ENCODE measurements around the gene UTF1. TPM values are rescaled to one million over a fixed set of nuclear protein-coding genes. Genes with fewer than 3 reads are reported as not detected.

The UTF1 gene, protein sequence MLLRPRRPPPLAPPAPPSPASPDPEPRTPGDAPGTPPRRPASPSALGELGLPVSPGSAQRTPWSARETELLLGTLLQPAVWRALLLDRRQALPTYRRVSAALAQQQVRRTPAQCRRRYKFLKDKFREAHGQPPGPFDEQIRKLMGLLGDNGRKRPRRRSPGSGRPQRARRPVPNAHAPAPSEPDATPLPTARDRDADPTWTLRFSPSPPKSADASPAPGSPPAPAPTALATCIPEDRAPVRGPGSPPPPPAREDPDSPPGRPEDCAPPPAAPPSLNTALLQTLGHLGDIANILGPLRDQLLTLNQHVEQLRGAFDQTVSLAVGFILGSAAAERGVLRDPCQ
- 0.21 TPM for total RNA-seq (2013)
- under 1 TPM; 0.14 to 0.48 (median 0.24) TPM for polyA plus RNA-seq
- polyA minus RNA-seq, result 0.55 and 0.96 TPM in 2 replicates
- 0 to 0.33 (median 0.12) reads per million in 11 experiments for total RNA-seq

- Mint-ChIP-seq H3K4me3 (peak within 1 kb of the TSS; percentile 60 to 90), H3K4me1 (peaks cover 24% of the 10 kb centered on the region), H3K27ac (peak within 1 kb of the TSS in 1 of 7 donors; percentile 15), H3K36me3 (peaks cover 9 to 13% of the 10 kb centered on the region in 2 donors), H3K27me3 (ENCODE audit: low read depth in 3 of 3) (peaks cover 69 to 80% (median 77%) of the 10 kb centered on the region in 3 donors), H3K9me3 (peaks cover 2 to 22% (median 16%) of the 10 kb centered on the region in 7 donors)
- peaks cover 3 to 7% of the 10 kb centered on the region in 2 donors for H3K9me3 ChIP-seq (replicated peaks in 1 of 2; ENCODE audit: control insufficient read depth in 1 of 2, insufficient read depth in 1 of 2, low read length in 2 of 2)
- H3K27me3 ChIP-seq (ENCODE audit: control insufficient read depth in 2 of 2, insufficient read depth in 2 of 2, low read length in 2 of 2), result peaks cover 22 to 72% of the 10 kb centered on the region in 2 donors
- H3K36me3 ChIP-seq (replicated peaks in 1 of 2; ENCODE audit: control insufficient read depth in 1 of 2, insufficient read depth in 2 of 2, low read length in 2 of 2), result no peaks in the 10 kb centered on the region
- H4K20me1 ChIP-seq (ENCODE audit: insufficient read depth, low read length), result no peaks in the 10 kb centered on the region
- 1% methylated on average over 44 of the region's 49 CpGs for WGBS (ENCODE audit: insufficient coverage)
- H2AFZ ChIP-seq (ENCODE audit: insufficient read depth, low read depth, low read length, poor library complexity, severe bottlenecking), result peak within 1 kb of the TSS; percentile 75
- no peak within 1 kb of the TSS for H3K27ac ChIP-seq (ENCODE audit: low read depth in 1 of 2, low read length in 2 of 2)
- H3K79me2 ChIP-seq (ENCODE audit: insufficient read depth, low read length), result no peaks in the 10 kb centered on the region
- H3K9ac ChIP-seq (ENCODE audit: insufficient read depth, low read length, poor library complexity, severe bottlenecking), result peak within 1 kb of the TSS; percentile 27
- H3K4me1 ChIP-seq (ENCODE audit: control insufficient read depth in 1 of 2, insufficient read depth in 2 of 2, low read length in 2 of 2), result peaks cover 5 to 33% of the 10 kb centered on the region in 2 donors
- peak within 1 kb of the TSS in 1 of 3 experiments; percentile 54 for H3K4me3 ChIP-seq (replicated peaks in 1 of 3; ENCODE audit: low read depth in 2 of 3, low read length in 3 of 3)
- intact Hi-C loops (cut with micrococcal nuclease), result loop anchor here in 1 of 2 donors (10.0 kb wide), 1 partner anchor 85 kb away; no protein-coding TSS in a partner anchor
- peak within 1 kb of the TSS; percentile 67 for H3K4me2 ChIP-seq (replicated peaks; ENCODE audit: extremely low read depth, low read length, poor library complexity, severe bottlenecking)
- DNase-seq, result no peak
- no peak for TF ChIP-seq CTCF (IDR thresholded peaks at IDR 0.05)
Measured at GRCh38 chr10:133230044-133230361, at the start of gene UTF1. Gene UTF1, plus strand, starts transcription at chr10:133230217. Its CDS starts 72 bp downstream, at chr10:133230289.

GRCh38 chr10:133180965-133181639 lies 48.9 kb upstream of the UTF1 start:
- H3K4me3 Mint-ChIP-seq, result no peak overlapping the region
- no peaks in the 10 kb centered on the region for H3K4me1 ChIP-seq (ENCODE audit: control insufficient read depth in 1 of 2, insufficient read depth in 2 of 2, low read length in 2 of 2)
- WGBS (ENCODE audit: insufficient coverage), result 94% methylated on average over 23 of the region's 23 CpGs
- H3K36me3 Mint-ChIP-seq, result no peaks in the 10 kb centered on the region
- H3K36me3 ChIP-seq (replicated peaks in 1 of 2; ENCODE audit: control insufficient read depth in 1 of 2, insufficient read depth in 2 of 2, low read length in 2 of 2), result no peaks in the 10 kb centered on the region
- no peak overlapping the region for H3K27ac ChIP-seq (ENCODE audit: low read depth in 1 of 2, low read length in 2 of 2)
- no peaks in the 10 kb centered on the region for H4K20me1 ChIP-seq (ENCODE audit: insufficient read depth, low read length)
- no peak for DNase-seq
- no peak overlapping the region for H3K4me2 ChIP-seq (replicated peaks; ENCODE audit: extremely low read depth, low read length, poor library complexity, severe bottlenecking)
- H3K4me1 Mint-ChIP-seq, result no peaks in the 10 kb centered on the region
- peaks cover 18 to 28% of the 10 kb centered on the region in 2 donors for H3K9me3 ChIP-seq (replicated peaks in 1 of 2; ENCODE audit: control insufficient read depth in 1 of 2, insufficient read depth in 1 of 2, low read length in 2 of 2)
- H3K27ac Mint-ChIP-seq, result no peak overlapping the region
- no peaks in the 10 kb centered on the region for H3K27me3 ChIP-seq (ENCODE audit: control insufficient read depth in 2 of 2, insufficient read depth in 2 of 2, low read length in 2 of 2)
- TF ChIP-seq CTCF (IDR thresholded peaks at IDR 0.05), result no peak
- no peak overlapping the region for H3K9ac ChIP-seq (ENCODE audit: insufficient read depth, low read length, poor library complexity, severe bottlenecking)
- peaks cover 3 to 8% (median 3%) of the 10 kb centered on the region in 3 donors for H3K27me3 Mint-ChIP-seq (ENCODE audit: low read depth in 3 of 3)
- intact Hi-C loops (cut with micrococcal nuclease), result no loop called here
- H3K79me2 ChIP-seq (ENCODE audit: insufficient read depth, low read length), result no peaks in the 10 kb centered on the region
- no peak overlapping the region for H3K4me3 ChIP-seq (replicated peaks in 1 of 3; ENCODE audit: low read depth in 2 of 3, low read length in 3 of 3)
- no peak overlapping the region for H2AFZ ChIP-seq (ENCODE audit: insufficient read depth, low read depth, low read length, poor library complexity, severe bottlenecking)
- peaks cover 10 to 20% (median 15%) of the 10 kb centered on the region in 7 donors for H3K9me3 Mint-ChIP-seq

Data from CD14-positive monocyte (primary cell).